ENCODE data around the gene PTTG1IP.

PTTG1IP gene

GRCh38 chr21:44909719-44910118, 36.2 kb upstream of the PTTG1IP start:
- DNase-seq (ENCODE audit: low read depth in 2 of 2), result no peak

DNA sequence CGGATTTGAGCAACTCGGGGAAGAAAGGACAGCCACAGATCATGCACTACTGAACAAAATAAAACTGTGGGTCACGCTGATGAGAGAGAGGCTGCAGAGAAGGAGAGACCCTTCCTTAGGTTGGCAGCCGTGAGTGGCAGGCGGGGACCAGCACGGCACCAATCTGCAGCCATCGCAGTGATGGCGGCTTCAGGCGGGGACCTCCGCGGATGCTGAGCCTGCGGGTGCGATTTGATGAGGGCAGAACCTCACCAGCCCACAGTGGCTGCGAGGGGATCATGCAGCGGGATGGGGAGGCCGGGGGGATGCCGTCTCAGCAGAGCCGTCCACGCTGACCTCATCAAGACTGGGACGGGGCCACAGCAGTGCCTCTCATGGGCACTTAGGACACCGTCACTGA, 35.4 kb upstream of the PTTG1IP start:
- no peak for DNase-seq (ENCODE audit: low read depth in 2 of 2)

GRCh38 chr21:44907966-44908895, 34.7 kb upstream of the PTTG1IP start:
- DNase-seq (ENCODE audit: low read depth in 2 of 2), result no peak

DNA sequence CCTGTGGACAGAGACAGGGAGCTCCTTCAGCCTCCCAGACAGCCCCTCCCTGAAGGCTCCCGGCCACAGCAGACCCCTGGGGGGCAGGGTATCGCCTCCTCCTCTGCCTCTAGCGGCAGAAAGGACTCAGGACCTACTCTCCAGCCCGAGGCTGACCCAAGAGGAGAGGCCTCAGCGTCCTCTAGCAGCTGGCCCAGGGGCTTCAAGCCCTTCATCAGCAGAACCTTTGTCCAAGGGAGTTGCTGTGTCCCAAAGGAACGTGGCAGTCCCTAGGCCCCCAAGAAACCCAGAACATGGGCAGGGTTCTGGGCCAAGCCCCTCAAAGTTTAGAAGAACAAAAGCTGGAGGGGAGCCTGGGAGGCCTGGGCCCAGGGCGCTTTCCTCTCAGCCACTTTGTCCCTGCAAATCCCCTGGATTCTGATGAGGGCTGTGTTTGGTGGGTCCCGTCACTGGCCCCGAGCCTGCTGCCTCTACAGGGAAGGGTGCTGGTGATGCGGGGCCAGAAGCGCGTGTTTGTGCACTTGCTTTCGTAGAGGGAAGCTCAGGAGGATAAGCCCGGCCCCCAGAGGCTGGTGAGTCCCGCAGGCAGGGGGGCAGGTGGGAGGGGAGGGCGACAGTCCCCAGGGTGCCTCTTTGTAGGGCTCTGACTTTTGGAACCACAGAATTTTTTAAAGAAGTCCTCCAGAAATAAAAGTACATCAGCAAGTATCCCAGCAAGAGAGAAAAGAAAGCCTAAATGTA, 33.9 kb upstream of the PTTG1IP start:
- DNase-seq (ENCODE audit: low read depth in 2 of 2), result no peak

DNA sequence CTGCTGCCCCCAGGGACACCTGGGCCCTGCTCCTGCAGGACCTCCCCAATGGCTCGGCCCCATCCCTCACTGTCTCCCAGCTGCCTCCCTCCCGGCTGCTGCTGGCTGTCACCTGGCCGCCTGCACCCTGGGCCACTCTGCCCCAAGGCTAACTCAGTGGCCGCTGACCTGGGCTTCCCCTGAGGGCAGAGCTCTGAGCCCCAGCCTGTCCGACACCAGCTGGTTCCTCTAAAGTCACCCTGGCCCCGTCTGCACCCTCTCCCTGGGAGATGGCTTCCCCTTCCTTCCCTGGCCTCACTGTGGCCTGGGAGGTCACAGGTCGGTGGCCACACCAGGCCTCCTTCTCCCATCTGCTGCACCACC, 32.2 kb upstream of the PTTG1IP start:
- DNase-seq (ENCODE audit: low read depth in 2 of 2), result no peak

DNA sequence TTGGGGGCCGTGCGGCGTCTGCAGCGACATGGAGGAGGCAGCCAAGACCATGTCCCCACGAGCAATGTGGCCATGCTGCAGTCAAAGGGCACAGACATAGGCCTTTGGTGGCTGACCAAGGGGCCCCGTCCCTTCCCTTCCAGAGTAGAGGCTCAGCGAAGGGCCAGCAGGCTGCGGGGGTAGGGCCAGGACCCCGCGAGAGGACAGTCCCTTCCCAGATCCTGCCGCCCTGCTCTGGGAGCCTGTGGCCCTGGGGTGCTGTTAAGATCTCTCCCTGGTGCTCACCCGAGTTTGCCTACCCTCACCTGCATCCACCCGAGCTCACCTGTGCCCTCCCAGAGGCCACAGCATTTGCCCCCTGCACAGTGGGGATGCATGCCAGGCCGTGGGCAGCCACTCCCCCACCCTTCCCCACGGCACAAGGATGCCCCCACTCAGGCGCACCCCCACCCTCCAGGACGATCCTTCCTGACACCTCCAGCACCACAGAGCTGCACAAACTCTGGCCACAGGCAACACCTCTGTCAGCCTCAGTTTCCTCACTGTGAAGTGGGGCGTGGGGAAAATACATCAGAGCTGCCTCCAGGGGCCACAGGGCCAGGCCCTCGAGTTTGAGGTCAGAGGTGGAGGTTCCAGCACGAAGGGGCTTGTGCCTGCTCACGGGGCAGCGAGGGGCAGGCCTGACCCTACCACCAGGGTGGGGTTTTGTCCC, 31.7 kb upstream of the PTTG1IP start:
- DNase-seq (ENCODE audit: low read depth in 2 of 2), result no peak

DNA sequence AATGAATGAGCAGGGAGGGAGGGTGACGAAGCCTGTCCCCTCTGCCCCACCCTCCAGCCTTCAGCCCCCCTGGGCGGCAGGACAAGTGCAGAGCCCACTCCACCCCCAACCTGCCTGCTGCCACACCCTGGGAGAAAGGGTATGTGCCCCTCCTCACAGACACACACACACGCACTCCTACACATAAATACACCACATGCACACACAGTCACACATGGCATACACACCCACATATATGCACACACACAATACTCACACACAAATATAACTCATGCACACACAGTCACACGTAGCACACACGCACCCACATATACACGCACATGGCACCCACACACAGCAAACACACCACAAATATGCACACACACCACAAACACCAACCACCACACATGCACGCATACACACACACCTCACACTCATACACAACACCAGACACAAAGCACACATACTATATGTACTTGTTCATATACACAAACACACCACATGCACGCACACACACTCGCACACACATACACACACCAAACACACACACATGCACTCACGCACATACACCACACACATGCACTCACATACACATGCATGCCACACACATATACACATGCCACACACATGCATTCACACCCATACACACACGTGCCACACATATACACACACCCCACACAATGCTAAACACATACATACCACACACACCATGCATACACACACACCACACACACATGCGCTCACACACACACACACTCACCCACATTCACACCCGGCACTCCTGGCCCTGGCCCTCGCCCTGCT, 30.8 kb upstream of the PTTG1IP start:
- DNase-seq (ENCODE audit: low read depth in 2 of 2), result no peak

GRCh38 chr21:44903689-44904088, 30.2 kb upstream of the PTTG1IP start:
- no peak for DNase-seq (ENCODE audit: low read depth in 2 of 2)

GRCh38 chr21:44903050-44903685, 29.7 kb upstream of the PTTG1IP start:
- no peak for DNase-seq (ENCODE audit: low read depth in 2 of 2)

- no peak for DNase-seq (ENCODE audit: low read depth in 2 of 2)
Measured at GRCh38 chr21:44902268-44903049, 29.0 kb upstream of the PTTG1IP start.

GRCh38 chr21:44901391-44902074, 28.0 kb upstream of the PTTG1IP start:
- DNase-seq (ENCODE audit: low read depth in 2 of 2), result no peak

- no peak for DNase-seq (ENCODE audit: low read depth in 2 of 2)
Measured at GRCh38 chr21:44900559-44901251, 27.2 kb upstream of the PTTG1IP start.

GRCh38 chr21:44899768-44900558, 26.5 kb upstream of the PTTG1IP start:
- no peak for DNase-seq (ENCODE audit: low read depth in 2 of 2)

DNA sequence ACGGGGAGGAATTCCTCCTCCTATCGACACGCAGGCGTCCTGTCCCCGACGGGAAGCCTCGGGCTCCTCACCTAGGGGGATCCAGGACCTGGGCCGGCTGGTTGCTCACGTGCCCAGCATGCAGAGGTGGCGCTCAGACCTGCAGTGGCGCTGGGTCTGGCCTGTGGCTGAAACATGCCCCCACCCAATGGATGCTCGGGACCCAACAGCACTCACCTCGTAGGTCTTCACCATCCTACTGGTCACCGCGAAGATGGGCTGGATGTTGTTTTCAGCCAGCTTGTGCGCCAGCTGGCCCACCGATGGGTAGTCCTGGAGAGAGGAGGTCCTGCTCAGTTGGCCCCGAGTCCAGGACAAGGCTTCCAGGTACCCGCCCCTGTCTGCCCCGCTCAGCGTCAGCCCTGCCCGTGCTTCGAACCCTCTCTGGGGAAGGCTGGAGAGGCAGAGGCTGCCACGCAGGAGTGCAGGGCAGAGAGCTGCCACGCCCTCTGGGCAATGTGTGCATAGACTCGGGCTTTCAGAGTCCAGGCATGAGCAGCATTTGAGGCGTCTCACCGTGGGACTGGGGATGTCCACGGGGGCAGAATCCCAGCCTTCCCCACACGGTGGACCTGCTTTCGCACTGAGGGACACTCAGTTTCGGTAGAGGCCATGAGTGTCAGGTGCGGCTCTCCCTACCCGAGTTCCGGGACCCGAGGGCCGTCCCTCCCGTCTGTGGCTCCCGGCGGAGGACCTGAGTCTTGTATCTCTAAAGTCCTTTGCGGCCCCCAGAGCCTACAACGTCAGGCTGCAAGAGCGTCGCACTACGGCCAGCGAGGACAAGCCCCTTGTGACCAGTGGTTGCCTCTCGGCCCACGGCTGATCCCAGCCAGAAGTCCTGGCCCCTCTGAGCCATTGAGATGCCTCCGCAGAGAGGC, 25.6 kb upstream of the PTTG1IP start:
- no peak for DNase-seq (ENCODE audit: low read depth in 2 of 2)

DNA sequence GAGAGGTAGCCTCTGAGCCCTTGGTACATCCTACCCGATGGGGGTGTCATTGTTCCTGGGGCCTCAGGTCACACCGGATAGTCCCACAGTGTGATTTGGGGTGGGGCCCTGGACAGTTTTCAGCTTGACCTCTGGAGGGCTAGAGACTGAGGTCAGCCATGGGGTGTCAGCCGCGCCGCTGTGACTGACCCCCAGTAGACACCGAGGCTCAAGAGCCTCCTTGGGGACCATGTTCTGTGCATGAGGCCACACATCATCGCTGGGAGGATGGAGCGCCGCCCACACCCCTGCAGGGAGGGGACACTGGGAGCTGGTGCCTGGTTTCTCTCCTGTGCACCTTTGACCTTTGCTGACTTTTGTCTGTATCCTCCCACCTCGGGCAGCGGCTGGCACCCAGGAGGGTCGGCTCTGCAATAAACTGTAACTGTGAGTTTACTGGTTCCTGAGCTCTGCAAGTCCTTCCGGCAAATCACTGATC, 24.6 kb upstream of the PTTG1IP start:
- no peak for DNase-seq (ENCODE audit: low read depth in 2 of 2)

DNA sequence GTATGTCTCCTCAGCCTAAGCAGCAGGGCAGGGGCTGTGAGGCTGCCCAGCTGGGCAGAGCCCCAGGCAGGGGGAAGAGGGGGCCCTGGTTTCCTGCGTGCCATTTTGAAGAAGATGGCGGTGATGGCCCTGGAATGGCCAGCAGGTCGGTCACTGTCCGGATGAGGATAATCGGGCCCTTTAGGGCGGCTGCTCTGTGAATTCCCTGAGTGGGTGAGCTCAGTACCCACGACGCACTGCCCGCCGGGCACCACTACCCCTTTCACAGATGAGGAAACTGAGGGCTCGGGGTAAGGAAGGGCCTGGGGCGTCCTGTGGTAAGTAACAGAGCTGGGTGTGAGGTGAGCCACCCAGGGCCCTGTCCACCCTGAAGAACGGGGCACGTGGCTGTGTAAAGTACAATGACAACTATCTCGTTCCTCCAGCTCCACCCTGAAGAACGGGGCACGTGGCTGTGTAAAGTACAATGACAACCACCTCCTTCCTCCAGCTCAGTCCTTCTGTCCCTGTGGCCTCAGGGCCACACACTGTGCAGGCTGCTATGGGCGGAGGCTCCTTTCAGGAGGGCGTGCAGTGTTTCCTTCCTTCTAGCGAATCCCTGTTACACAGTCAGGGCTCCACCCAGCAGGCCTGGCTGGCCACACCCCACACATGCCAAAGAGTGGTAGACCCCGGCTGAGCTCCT, 24.0 kb upstream of the PTTG1IP start:
- DNase-seq (ENCODE audit: low read depth in 2 of 2), result no peak
